ENCODE data around the gene MAPK8. TPM values are rescaled to one million over a fixed set of nuclear protein-coding genes. Genes with fewer than 3 reads are reported as not detected.

MAPK8 gene
- total and polyA plus RNA-seq, 9 of the 15 experiments (the other 6 are each of a cell fraction or from before 2014, with no cell fraction given): 6.4 to 159 (median 71.0) TPM

- no peak for TF ChIP-seq HCFC1 (IDR thresholded peaks at IDR 0.05; ENCODE audit: low read depth, low read length)
- TF ChIP-seq ZNF696 (CRISPR knock-in tag; conservative IDR thresholded peaks at IDR 0.05): no peak
- peak; percentile 43; the same call in 1 of the 2 replicates for TF ChIP-seq JUND (IDR thresholded peaks at IDR 0.05; ENCODE audit: borderline replicate concordance, low read depth, low read length)
- TF ChIP-seq JUND (tag; IDR thresholded peaks at IDR 0.05; ENCODE audit: borderline replicate concordance, low read depth, low read length): peak; percentile 81; the same call in 1 of the 3 replicates
- TF ChIP-seq ZNF232 (CRISPR knock-in tag; IDR thresholded peaks at IDR 0.05): no peak
- TF ChIP-seq NCOR1 (IDR thresholded peaks at IDR 0.05): peak; percentile 92
- no peak for TF ChIP-seq GTF2F1 (IDR thresholded peaks at IDR 0.05; ENCODE audit: low read depth, low read length)
- no peak for TF ChIP-seq USF1 (CRISPR knock-in tag; IDR thresholded peaks at IDR 0.05)
- no peak for TF ChIP-seq U2AF2 (optimal IDR thresholded peaks at IDR 0.05; ENCODE audit: low read depth, low read length)
- peak; percentile 74 for TF ChIP-seq GATA2 (CRISPR knock-in tag; IDR thresholded peaks at IDR 0.05)
- no peak for TF ChIP-seq ZNF75A (CRISPR knock-in tag; IDR thresholded peaks at IDR 0.05)
- TF ChIP-seq BACH1 (tag; IDR thresholded peaks at IDR 0.05): no peak; the same call in 1 of the 2 replicates
- no peak for TF ChIP-seq PCBP2 (IDR thresholded peaks at IDR 0.05; ENCODE audit: low read depth, low read length, poor library complexity, severe bottlenecking)
- no peak for TF ChIP-seq SMAD3 (CRISPR knock-in tag; conservative IDR thresholded peaks at IDR 0.05)
- no peak for TF ChIP-seq MAFF (IDR thresholded peaks at IDR 0.05; ENCODE audit: low read length)
- TF ChIP-seq FOXK1 (CRISPR knock-in tag; IDR thresholded peaks at IDR 0.05; ENCODE audit: borderline replicate concordance): no peak
- no peak for TF ChIP-seq CUX1 (CRISPR knock-in tag; IDR thresholded peaks at IDR 0.05)
- TF ChIP-seq L3MBTL2 (IDR thresholded peaks at IDR 0.05): peak; percentile 22; the same call in 1 of the 2 replicates
- TF ChIP-seq CAMTA2 (CRISPR knock-in tag; conservative IDR thresholded peaks at IDR 0.05): no peak
- TF ChIP-seq PYGO2 (tag; IDR thresholded peaks at IDR 0.05): peak; percentile 52; the same call in 1 of the 2 replicates
- TF ChIP-seq GATAD2B (IDR thresholded peaks at IDR 0.05; ENCODE audit: borderline replicate concordance): peak; percentile 60; the same call in 1 of the 2 replicates
Observed at GRCh38 chr10:48468130-48468790, 161.8 kb downstream of the MAPK8 start (continued).

Data from K562 (cell line).